Vagina (tissue), 2 donors: ENCODE results near the gene TRMU. TPM values are rescaled to one million over a fixed set of nuclear protein-coding genes. Genes with fewer than 3 reads are reported as not detected.

ENCODE experiments used
- DNase-seq, 2 donors: peaks; one replicate each; pipeline ENCODE4 v3.0.0-alpha.2; 2017; ENCODE audit errors: extremely low spot score in 2 of 2
- H3K27ac ChIP-seq: fragments of 200-600 bp; sonication (generic); one replicate; pipeline ENCODE4 v1.5.1; 2019
- H3K27me3 ChIP-seq: fragments of 200-600 bp; sonication (generic); one replicate; pipeline ENCODE4 v1.5.1; 2019
- H3K36me3 ChIP-seq, 2 donors: fragments of 200-600 bp; sonication (generic); one replicate each; pipeline ENCODE4 v1.5.1; 2017 to 2019
- H3K4me1 ChIP-seq: fragments of 200-600 bp; sonication (generic); one replicate; pipeline ENCODE4 v1.5.1; 2019
- H3K4me3 ChIP-seq, 2 donors: fragments of 200-600 bp; sonication (generic); 1 replicate in 1 of 2; 2 replicates in 1 of 2; pipeline ENCODE4 v1.5.1; 2016 to 2019
- H3K9me3 ChIP-seq: fragments of 200-600 bp; sonication (generic); one replicate; pipeline ENCODE4 v1.5.1; 2019
- POLR2A ChIP-seq, 2 donors: fragments of 450-650 bp; IDR thresholded peaks; one replicate each; pipeline ENCODE4 v1.6.1; 2017; ENCODE audit warnings: antibody characterized with exemption in 2 of 2, mild to moderate bottlenecking in 2 of 2, moderate library complexity in 2 of 2
- POLR2AphosphoS5 ChIP-seq, 2 donors: sonication (generic); formaldehyde crosslinking; IDR thresholded peaks; one replicate each; pipeline ENCODE4 v1.9.0; 2017; ENCODE audit warnings: antibody characterized with exemption in 2 of 2, mild to moderate bottlenecking in 2 of 2, low read depth in 1 of 2; ENCODE audit not compliant: insufficient read depth in 1 of 2
- intact Hi-C: fragments of 100-400 bp; cut with DNase I; formaldehyde crosslinking; loops from one replicate; pipeline ENCODE4 v1.15.1; 2023
- total RNA-seq: library from RNA; depleted of rRNA; stranded (reverse); fragments of >200 nt; gene quantifications from one replicate; pipeline ENCODE4 v1.2.3, GENCODE V29; 2016
- TF ChIP-seq, protein P1 (sequence below), 3 experiments: fragments of 450-650 bp in 2 of 3; fragments of 200-600 bp in 1 of 3; sonication (generic) in 1 of 3; IDR thresholded peaks; one replicate each; pipeline ENCODE4 v1.5.1; 2017 to 2019; ENCODE audit warnings: antibody characterized with exemption in 3 of 3, mild to moderate bottlenecking in 2 of 3, moderate library complexity in 2 of 3

The TRMU gene
- total RNA-seq, 1 donor from 2014 or later, result 37.1 TPM

DNA sequence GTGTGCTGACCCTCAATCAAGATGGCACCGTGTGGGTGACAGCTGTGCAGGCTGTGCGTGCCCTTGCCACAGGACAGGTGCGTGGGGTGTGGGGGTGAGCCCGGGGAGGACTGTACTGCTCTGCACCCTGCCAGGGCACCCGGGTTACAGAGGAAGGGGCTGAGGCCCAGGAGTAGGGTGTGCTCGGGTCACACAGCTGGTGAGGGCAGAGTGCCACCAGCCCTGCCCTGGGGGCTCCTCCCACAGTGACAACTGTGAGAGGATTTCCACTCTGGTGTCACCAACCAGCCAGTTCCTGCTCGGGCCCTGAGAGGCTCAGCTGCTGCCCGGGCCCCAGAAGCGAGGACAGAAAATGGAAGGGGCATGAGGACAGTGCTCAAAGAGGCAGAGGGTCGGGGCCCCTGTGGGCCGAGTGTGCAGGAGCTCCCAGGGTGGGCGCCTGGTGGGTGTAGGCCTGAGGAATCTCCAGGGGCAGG is 20.5 kb downstream of the TRMU start:
- Histone ChIP-seq H3K27me3 (no peaks in the 10 kb centered on the region), H3K4me1 (peaks cover 12% of the 10 kb centered on the region), H3K9me3 (no peaks in the 10 kb centered on the region), H3K4me3 (no peak overlapping the region), H3K36me3 (peaks cover 0 to 56% of the 10 kb centered on the region in 2 donors), H3K27ac (no peak overlapping the region)
- DNase-seq, result no peak
- TF ChIP-seq, protein P1, sequence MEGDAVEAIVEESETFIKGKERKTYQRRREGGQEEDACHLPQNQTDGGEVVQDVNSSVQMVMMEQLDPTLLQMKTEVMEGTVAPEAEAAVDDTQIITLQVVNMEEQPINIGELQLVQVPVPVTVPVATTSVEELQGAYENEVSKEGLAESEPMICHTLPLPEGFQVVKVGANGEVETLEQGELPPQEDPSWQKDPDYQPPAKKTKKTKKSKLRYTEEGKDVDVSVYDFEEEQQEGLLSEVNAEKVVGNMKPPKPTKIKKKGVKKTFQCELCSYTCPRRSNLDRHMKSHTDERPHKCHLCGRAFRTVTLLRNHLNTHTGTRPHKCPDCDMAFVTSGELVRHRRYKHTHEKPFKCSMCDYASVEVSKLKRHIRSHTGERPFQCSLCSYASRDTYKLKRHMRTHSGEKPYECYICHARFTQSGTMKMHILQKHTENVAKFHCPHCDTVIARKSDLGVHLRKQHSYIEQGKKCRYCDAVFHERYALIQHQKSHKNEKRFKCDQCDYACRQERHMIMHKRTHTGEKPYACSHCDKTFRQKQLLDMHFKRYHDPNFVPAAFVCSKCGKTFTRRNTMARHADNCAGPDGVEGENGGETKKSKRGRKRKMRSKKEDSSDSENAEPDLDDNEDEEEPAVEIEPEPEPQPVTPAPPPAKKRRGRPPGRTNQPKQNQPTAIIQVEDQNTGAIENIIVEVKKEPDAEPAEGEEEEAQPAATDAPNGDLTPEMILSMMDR (IDR thresholded peaks at IDR 0.05), result no peak
- TF ChIP-seq POLR2AphosphoS5 (IDR thresholded peaks at IDR 0.05; ENCODE audit: insufficient read depth in 1 of 2, low read depth in 1 of 2), result no peak
- no peak for TF ChIP-seq POLR2A (IDR thresholded peaks at IDR 0.05)
- intact Hi-C loops, result no loop called here

DNA sequence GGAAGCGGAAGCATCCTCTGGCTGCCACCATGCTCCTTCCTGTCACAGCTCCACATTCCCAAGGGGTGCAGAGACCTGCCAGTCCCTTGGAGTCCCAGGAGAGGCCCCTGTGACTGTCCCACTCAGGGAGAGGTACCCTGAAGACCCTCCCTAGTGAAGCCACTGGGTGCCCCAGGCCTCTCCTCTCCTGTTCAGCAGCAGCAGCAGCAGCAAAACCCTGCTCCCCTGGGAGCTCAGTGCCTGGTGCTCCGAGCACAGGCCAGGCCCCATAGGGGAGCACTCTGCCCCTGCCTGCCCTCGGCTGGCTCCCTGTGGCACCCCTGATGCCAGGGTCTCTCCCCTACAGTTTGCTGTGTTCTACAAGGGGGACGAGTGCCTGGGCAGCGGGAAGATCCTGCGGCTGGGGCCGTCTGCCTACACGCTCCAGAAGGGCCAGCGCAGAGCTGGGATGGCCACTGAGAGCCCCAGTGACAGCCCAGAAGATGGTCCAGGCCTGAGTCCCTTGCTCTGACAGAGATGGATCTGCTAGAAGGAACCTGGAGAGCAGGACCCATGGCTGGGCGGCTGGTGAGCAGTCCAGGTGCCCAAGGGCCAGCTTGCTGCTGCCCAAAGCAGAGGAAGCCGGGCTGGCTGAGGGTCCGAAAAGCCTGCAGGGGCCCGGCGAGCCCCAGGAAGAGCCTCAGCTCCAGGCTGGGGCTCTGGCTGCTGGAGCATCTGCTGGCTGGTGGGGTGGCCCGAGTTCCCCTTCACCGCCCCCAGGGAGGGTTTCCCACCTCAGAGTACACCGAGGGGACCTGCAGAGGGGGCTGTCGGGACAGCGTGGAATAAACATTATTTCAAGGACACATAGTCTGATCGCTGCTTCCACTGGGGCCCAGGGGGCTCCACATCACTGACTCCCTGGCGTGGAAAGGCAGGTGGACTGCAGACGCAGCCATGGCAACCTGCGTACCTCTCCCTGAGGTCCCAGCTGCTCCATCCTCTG is 21.3 kb downstream of the TRMU start:
- Histone ChIP-seq H3K36me3 (peaks cover 0 to 48% of the 10 kb centered on the region in 2 donors), H3K9me3 (no peaks in the 10 kb centered on the region), H3K4me3 (no peak overlapping the region), H3K27ac (no peak overlapping the region), H3K27me3 (no peaks in the 10 kb centered on the region), H3K4me1 (peaks cover 12% of the 10 kb centered on the region)
- intact Hi-C loops, result no loop called here
- TF ChIP-seq, protein P1 (IDR thresholded peaks at IDR 0.05), result no peak
- TF ChIP-seq POLR2AphosphoS5 (IDR thresholded peaks at IDR 0.05; ENCODE audit: insufficient read depth in 1 of 2, low read depth in 1 of 2) (no peak), POLR2A (IDR thresholded peaks at IDR 0.05) (no peak)
- no peak for DNase-seq

DNA sequence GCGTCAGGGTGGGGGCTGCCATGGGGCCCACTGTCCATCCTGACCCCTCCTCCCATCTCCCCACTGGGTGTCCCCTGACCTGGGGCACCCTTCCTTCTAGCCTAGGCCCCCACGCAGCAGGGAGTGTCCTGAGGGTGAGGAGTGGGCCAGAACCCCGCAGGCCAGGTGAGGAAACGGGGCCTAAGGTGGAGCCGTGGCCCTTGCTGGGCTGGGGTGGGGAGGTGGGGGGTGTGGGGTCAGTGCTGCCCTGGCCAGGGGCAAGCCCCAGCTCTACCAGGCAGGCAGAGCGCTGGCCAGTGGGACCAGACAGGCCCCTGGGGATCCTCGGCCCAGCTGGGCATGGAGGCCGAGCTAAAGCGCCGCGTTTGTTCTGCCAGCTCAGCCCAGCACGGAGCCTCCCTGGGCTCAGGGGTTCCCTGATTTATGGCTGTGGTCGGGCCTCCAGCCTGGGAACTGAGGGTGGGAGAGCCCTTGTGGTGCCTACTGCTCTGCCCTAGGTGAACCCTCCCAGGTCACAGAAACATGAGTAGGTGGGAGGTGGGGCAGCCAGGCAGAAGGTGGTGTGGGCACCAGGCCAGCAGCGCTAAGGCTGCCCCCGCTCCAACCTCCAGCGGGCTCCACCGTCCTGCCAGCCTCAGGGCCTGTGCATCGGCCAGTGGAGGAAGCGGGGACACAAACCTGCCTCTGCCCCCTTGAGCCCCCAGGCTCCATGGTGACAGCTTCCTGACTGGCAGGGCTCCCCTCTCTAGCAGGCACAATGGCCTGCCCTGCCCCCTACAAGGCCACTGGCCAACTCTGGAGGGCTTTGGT is 22.4 kb downstream of the TRMU start:
- Histone ChIP-seq H3K27ac (no peak overlapping the region), H3K9me3 (no peaks in the 10 kb centered on the region), H3K4me1 (peaks cover 12% of the 10 kb centered on the region), H3K27me3 (no peaks in the 10 kb centered on the region), H3K4me3 (no peak overlapping the region), H3K36me3 (peaks cover 0 to 37% of the 10 kb centered on the region in 2 donors)
- intact Hi-C loops, result no loop called here
- TF ChIP-seq POLR2AphosphoS5 (IDR thresholded peaks at IDR 0.05; ENCODE audit: insufficient read depth in 1 of 2, low read depth in 1 of 2), result no peak
- TF ChIP-seq, protein P1 (IDR thresholded peaks at IDR 0.05), result no peak
- no peak for TF ChIP-seq POLR2A (IDR thresholded peaks at IDR 0.05)
- no peak for DNase-seq

DNA sequence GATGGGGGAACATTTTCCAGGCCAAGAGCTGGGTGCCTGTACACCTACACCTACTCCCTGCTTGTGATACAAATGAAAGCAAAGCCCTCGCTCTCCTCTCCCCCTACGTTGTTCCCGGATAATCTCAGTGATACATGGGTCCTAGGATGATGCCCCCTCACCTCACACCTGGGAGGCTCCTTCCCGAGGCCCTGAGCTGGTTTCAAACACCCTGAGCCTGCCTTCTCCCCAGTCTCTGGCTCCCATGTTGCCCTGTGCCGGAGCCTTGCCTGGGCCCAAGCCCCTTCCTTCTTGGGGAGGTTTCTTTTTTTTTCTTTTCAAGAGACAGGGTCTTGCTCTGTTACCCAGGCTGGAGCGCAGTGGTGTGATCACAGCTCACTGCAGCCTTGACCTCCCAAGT is 23.3 kb downstream of the TRMU start:
- TF ChIP-seq, protein P1 (IDR thresholded peaks at IDR 0.05), result no peak
- no peak for TF ChIP-seq POLR2A (IDR thresholded peaks at IDR 0.05)
- TF ChIP-seq POLR2AphosphoS5 (IDR thresholded peaks at IDR 0.05; ENCODE audit: insufficient read depth in 1 of 2, low read depth in 1 of 2), result no peak
- no peaks in the 10 kb centered on the region for H3K27me3 ChIP-seq
- peaks cover 0 to 31% of the 10 kb centered on the region in 2 donors for H3K36me3 ChIP-seq
- H3K9me3 ChIP-seq, result no peaks in the 10 kb centered on the region
- no peak overlapping the region for H3K4me3 ChIP-seq
- DNase-seq, result no peak
- H3K4me1 ChIP-seq, result peaks cover 8% of the 10 kb centered on the region
- no peak overlapping the region for H3K27ac ChIP-seq
- intact Hi-C loops, result no loop called here
